ENCODE data around the gene ZFAND2A.

DNA sequence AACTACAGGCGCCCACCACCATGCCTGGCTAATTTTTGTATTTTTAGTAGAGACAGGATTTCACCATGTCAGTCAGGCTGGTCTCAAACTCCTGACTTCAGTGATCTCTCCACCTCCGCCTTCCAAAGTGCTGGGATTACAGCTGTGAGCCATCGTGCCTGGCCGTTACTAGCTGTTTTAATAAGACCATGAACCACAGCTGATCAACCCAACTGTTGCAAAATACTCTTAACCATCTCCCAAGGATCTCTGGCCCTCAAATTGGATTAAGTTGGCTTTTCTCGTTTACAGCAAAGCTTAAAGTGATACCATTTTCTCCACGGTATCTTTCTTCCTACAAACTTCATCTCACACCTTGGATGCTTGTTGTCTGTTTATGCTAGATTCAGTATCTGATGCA, 18.3 kb downstream of the ZFAND2A start:
- TF ChIP-seq POLR2A (IDR thresholded peaks at IDR 0.05; ENCODE audit: low read length) (no peak), GATA1 (IDR thresholded peaks at IDR 0.05; ENCODE audit: low read depth, low read length) (no peak)

Measured in erythroblast (primary cell).